Measurements from ENCODE around the gene PKNOX2. TPM values are rescaled to one million over a fixed set of nuclear protein-coding genes. Genes with fewer than 3 reads are reported as not detected.

PKNOX2 gene
- total RNA-seq, 1 donor = under 0.01 TPM

GRCh38 chr11:125416981-125417935 is 252.7 kb downstream of the PKNOX2 start:
- H3K4me3 ChIP-seq (ENCODE audit: low read length) = no peak overlapping the region
- no peaks in the 10 kb centered on the region for H3K27me3 ChIP-seq (ENCODE audit: insufficient read depth, low read length)
- no peaks in the 10 kb centered on the region for H3K9me3 ChIP-seq (ENCODE audit: low read depth, low read length)
- H3K4me1 ChIP-seq (ENCODE audit: insufficient read depth, low read length) = no peaks in the 10 kb centered on the region

GRCh38 chr11:125418396-125418795 is 253.8 kb downstream of the PKNOX2 start:
- Histone ChIP-seq H3K4me1 (ENCODE audit: insufficient read depth, low read length) (no peaks in the 10 kb centered on the region), H3K4me3 (ENCODE audit: low read length) (no peak overlapping the region), H3K9me3 (ENCODE audit: low read depth, low read length) (no peaks in the 10 kb centered on the region), H3K27me3 (ENCODE audit: insufficient read depth, low read length) (no peaks in the 10 kb centered on the region)

- no peaks in the 10 kb centered on the region for H3K4me1 ChIP-seq (ENCODE audit: insufficient read depth, low read length)
- no peaks in the 10 kb centered on the region for H3K9me3 ChIP-seq (ENCODE audit: low read depth, low read length)
- no peaks in the 10 kb centered on the region for H3K27me3 ChIP-seq (ENCODE audit: insufficient read depth, low read length)
- no peak overlapping the region for H3K4me3 ChIP-seq (ENCODE audit: low read length)
Observed at GRCh38 chr11:125422681-125423080, 258.1 kb downstream of the PKNOX2 start.

- H3K4me1 ChIP-seq (ENCODE audit: insufficient read depth, low read length) = no peaks in the 10 kb centered on the region
- no peaks in the 10 kb centered on the region for H3K9me3 ChIP-seq (ENCODE audit: low read depth, low read length)
- no peaks in the 10 kb centered on the region for H3K27me3 ChIP-seq (ENCODE audit: insufficient read depth, low read length)
- no peak overlapping the region for H3K4me3 ChIP-seq (ENCODE audit: low read length)
Observed at GRCh38 chr11:125423247-125423849, 258.8 kb downstream of the PKNOX2 start.

- Histone ChIP-seq H3K9me3 (ENCODE audit: low read depth, low read length) (no peaks in the 10 kb centered on the region), H3K27me3 (ENCODE audit: insufficient read depth, low read length) (no peaks in the 10 kb centered on the region), H3K4me1 (ENCODE audit: insufficient read depth, low read length) (no peaks in the 10 kb centered on the region), H3K4me3 (ENCODE audit: low read length) (no peak overlapping the region)
Observed at GRCh38 chr11:125425601-125426000, 261.1 kb downstream of the PKNOX2 start.

GRCh38 chr11:125426818-125427528 is 262.4 kb downstream of the PKNOX2 start:
- Histone ChIP-seq H3K27me3 (ENCODE audit: insufficient read depth, low read length) (no peaks in the 10 kb centered on the region), H3K9me3 (ENCODE audit: low read depth, low read length) (no peaks in the 10 kb centered on the region), H3K4me1 (ENCODE audit: insufficient read depth, low read length) (no peaks in the 10 kb centered on the region), H3K4me3 (ENCODE audit: low read length) (no peak overlapping the region)

- Histone ChIP-seq H3K27me3 (ENCODE audit: insufficient read depth, low read length) (no peaks in the 10 kb centered on the region), H3K4me3 (ENCODE audit: low read length) (no peak overlapping the region), H3K9me3 (ENCODE audit: low read depth, low read length) (no peaks in the 10 kb centered on the region), H3K4me1 (ENCODE audit: insufficient read depth, low read length) (no peaks in the 10 kb centered on the region)
Observed at GRCh38 chr11:125428486-125429173, 264.1 kb downstream of the PKNOX2 start.

GRCh38 chr11:125429174-125429707 is 264.7 kb downstream of the PKNOX2 start:
- H3K4me1 ChIP-seq (ENCODE audit: insufficient read depth, low read length) = no peaks in the 10 kb centered on the region
- no peaks in the 10 kb centered on the region for H3K9me3 ChIP-seq (ENCODE audit: low read depth, low read length)
- H3K27me3 ChIP-seq (ENCODE audit: insufficient read depth, low read length) = no peaks in the 10 kb centered on the region
- H3K4me3 ChIP-seq (ENCODE audit: low read length) = no peak overlapping the region

GRCh38 chr11:125429807-125430678 is 265.5 kb downstream of the PKNOX2 start:
- Histone ChIP-seq H3K9me3 (ENCODE audit: low read depth, low read length) (no peaks in the 10 kb centered on the region), H3K4me3 (ENCODE audit: low read length) (no peak overlapping the region), H3K27me3 (ENCODE audit: insufficient read depth, low read length) (no peaks in the 10 kb centered on the region), H3K4me1 (ENCODE audit: insufficient read depth, low read length) (no peaks in the 10 kb centered on the region)

GRCh38 chr11:125431009-125431408 is 266.5 kb downstream of the PKNOX2 start:
- Histone ChIP-seq H3K9me3 (ENCODE audit: low read depth, low read length) (no peaks in the 10 kb centered on the region), H3K4me3 (ENCODE audit: low read length) (no peak overlapping the region), H3K4me1 (ENCODE audit: insufficient read depth, low read length) (no peaks in the 10 kb centered on the region), H3K27me3 (ENCODE audit: insufficient read depth, low read length) (no peaks in the 10 kb centered on the region)

GRCh38 chr11:125431481-125431880 is 266.9 kb downstream of the PKNOX2 start:
- Histone ChIP-seq H3K4me3 (ENCODE audit: low read length) (no peak overlapping the region), H3K27me3 (ENCODE audit: insufficient read depth, low read length) (no peaks in the 10 kb centered on the region), H3K4me1 (ENCODE audit: insufficient read depth, low read length) (no peaks in the 10 kb centered on the region), H3K9me3 (ENCODE audit: low read depth, low read length) (no peaks in the 10 kb centered on the region)

- H3K4me3 ChIP-seq (ENCODE audit: low read length) = no peak overlapping the region
- H3K4me1 ChIP-seq (ENCODE audit: insufficient read depth, low read length) = no peaks in the 10 kb centered on the region
- no peaks in the 10 kb centered on the region for H3K9me3 ChIP-seq (ENCODE audit: low read depth, low read length)
- no peaks in the 10 kb centered on the region for H3K27me3 ChIP-seq (ENCODE audit: insufficient read depth, low read length)
Observed at GRCh38 chr11:125433454-125434121, 269.0 kb downstream of the PKNOX2 start.

- H3K27me3 ChIP-seq (ENCODE audit: insufficient read depth, low read length) = no peaks in the 10 kb centered on the region
- H3K4me1 ChIP-seq (ENCODE audit: insufficient read depth, low read length) = no peaks in the 10 kb centered on the region
- H3K9me3 ChIP-seq (ENCODE audit: low read depth, low read length) = no peaks in the 10 kb centered on the region
- H3K4me3 ChIP-seq (ENCODE audit: low read length) = no peak overlapping the region
Observed at GRCh38 chr11:125435461-125436238, 271.1 kb downstream of the PKNOX2 start.

Measured in mononuclear cell (primary cell).